T-helper 1 cell treated with Interleukin-12 subunit alpha and Interleukin-12 subunit beta and Interleukin-4 antibody, amounts not matched to agents 30 μg/mL and 1 μg/mL, for 36 hours (primary cell): ENCODE data around the gene IL1RAPL2.

Experiments
- H3K27ac Mint-ChIP-seq: one replicate; pipeline ENCODE4 v1.8.0; 2021; ENCODE audit warnings: mild to moderate bottlenecking, mixed read lengths
- H3K27me3 Mint-ChIP-seq: one replicate; pipeline ENCODE4 v1.8.0; 2021; ENCODE audit warnings: low read depth, mixed read lengths
- H3K36me3 Mint-ChIP-seq: one replicate; pipeline ENCODE4 v1.8.0; 2021; ENCODE audit warnings: low read depth, mixed read lengths
- H3K4me1 Mint-ChIP-seq: one replicate; pipeline ENCODE4 v1.8.0; 2021; ENCODE audit warnings: low read depth, mixed read lengths
- H3K4me3 Mint-ChIP-seq: one replicate; pipeline ENCODE4 v1.8.0; 2021; ENCODE audit warnings: mild to moderate bottlenecking, moderate library complexity, mixed read lengths
- H3K9me3 Mint-ChIP-seq: one replicate; pipeline ENCODE4 v1.8.0; 2021; ENCODE audit warnings: mixed read lengths

Gene IL1RAPL2

DNA sequence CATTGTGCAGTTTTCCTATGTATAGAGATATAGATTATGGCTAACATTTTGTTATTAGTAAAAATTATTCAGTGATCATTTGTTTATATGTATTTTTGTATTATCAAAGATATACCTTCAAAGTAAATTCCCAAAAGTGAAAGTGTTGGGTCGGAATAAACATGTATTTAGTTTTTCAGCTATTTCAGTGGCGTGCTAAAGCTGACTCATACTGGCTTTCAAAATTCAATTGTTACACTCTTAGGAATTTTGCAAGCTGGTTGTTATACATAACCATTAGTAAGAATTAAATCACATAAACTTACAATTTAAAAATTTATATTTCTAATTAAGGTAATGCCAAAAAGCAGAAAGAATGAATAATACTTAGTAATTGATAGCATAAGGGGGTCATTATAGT is 968.0 kb downstream of the IL1RAPL2 start:
- no peaks in the 10 kb centered on the region for H3K36me3 Mint-ChIP-seq
- H3K4me1 Mint-ChIP-seq = no peaks in the 10 kb centered on the region
- no peak overlapping the region for H3K27ac Mint-ChIP-seq
- H3K4me3 Mint-ChIP-seq = no peak overlapping the region
- peaks cover 5% of the 10 kb centered on the region for H3K9me3 Mint-ChIP-seq
- H3K27me3 Mint-ChIP-seq = no peaks in the 10 kb centered on the region

DNA sequence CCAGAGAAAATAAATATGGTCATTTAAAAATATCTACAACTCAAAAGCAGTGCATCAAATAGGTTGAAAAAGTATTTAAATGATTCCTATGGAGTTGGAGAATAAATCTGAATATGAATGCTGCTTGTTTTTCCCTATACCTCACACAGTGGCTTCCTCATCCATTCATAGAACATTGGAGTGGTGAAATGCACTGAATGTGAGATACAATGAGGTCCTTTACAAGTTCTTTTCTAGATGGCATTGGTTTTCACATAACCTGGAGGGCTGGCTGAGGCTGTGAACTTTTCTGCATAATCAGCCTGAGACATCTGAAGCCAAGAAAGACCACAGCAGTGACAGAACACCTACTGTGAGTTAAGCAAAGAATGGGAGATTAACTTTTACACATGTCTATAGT is 977.3 kb downstream of the IL1RAPL2 start:
- no peaks in the 10 kb centered on the region for H3K4me1 Mint-ChIP-seq
- no peaks in the 10 kb centered on the region for H3K36me3 Mint-ChIP-seq
- peaks cover 6% of the 10 kb centered on the region for H3K9me3 Mint-ChIP-seq
- H3K27me3 Mint-ChIP-seq = no peaks in the 10 kb centered on the region
- H3K27ac Mint-ChIP-seq = no peak overlapping the region
- no peak overlapping the region for H3K4me3 Mint-ChIP-seq

GRCh38 chrX:105550043-105550663 is 984.2 kb downstream of the IL1RAPL2 start:
- Mint-ChIP-seq H3K4me3 (no peak overlapping the region), H3K27ac (no peak overlapping the region), H3K4me1 (no peaks in the 10 kb centered on the region), H3K27me3 (no peaks in the 10 kb centered on the region), H3K36me3 (no peaks in the 10 kb centered on the region), H3K9me3 (no peaks in the 10 kb centered on the region)

GRCh38 chrX:105552395-105552794 is 986.4 kb downstream of the IL1RAPL2 start:
- Mint-ChIP-seq H3K27ac (no peak overlapping the region), H3K4me3 (no peak overlapping the region), H3K9me3 (no peaks in the 10 kb centered on the region), H3K36me3 (no peaks in the 10 kb centered on the region), H3K27me3 (no peaks in the 10 kb centered on the region), H3K4me1 (no peaks in the 10 kb centered on the region)

DNA sequence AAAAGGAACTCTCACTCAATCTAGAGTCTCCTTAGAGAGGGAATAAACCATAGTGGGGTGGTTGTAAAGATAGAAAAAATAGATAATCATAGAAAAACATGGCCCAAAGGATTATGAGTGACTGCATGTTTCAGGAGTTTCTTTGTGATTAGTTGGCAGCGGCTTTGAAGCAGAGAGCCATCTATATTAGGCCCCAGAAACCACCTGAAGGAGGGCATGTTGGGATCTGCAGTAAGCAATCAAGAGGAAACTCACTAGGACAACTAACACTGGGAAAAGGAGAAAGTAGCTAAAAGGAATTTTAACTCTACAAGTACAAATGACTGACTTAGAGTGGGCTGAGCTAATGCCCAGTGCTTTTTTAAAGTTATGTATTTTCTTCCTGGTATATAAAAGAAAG is 987.1 kb downstream of the IL1RAPL2 start:
- Mint-ChIP-seq H3K27me3 (no peaks in the 10 kb centered on the region), H3K36me3 (no peaks in the 10 kb centered on the region), H3K27ac (no peak overlapping the region), H3K4me1 (no peaks in the 10 kb centered on the region), H3K9me3 (no peaks in the 10 kb centered on the region), H3K4me3 (no peak overlapping the region)

- no peaks in the 10 kb centered on the region for H3K4me1 Mint-ChIP-seq
- H3K27ac Mint-ChIP-seq = no peak overlapping the region
- no peak overlapping the region for H3K4me3 Mint-ChIP-seq
- H3K9me3 Mint-ChIP-seq = no peaks in the 10 kb centered on the region
- no peaks in the 10 kb centered on the region for H3K36me3 Mint-ChIP-seq
- H3K27me3 Mint-ChIP-seq = no peaks in the 10 kb centered on the region
These were observed 998.5 kb downstream of the IL1RAPL2 start for GRCh38 chrX:105564501-105564900.

GRCh38 chrX:105565856-105566255 is 999.9 kb downstream of the IL1RAPL2 start:
- Mint-ChIP-seq H3K27ac (no peak overlapping the region), H3K27me3 (no peaks in the 10 kb centered on the region), H3K36me3 (no peaks in the 10 kb centered on the region), H3K9me3 (no peaks in the 10 kb centered on the region), H3K4me3 (no peak overlapping the region), H3K4me1 (no peaks in the 10 kb centered on the region)

DNA sequence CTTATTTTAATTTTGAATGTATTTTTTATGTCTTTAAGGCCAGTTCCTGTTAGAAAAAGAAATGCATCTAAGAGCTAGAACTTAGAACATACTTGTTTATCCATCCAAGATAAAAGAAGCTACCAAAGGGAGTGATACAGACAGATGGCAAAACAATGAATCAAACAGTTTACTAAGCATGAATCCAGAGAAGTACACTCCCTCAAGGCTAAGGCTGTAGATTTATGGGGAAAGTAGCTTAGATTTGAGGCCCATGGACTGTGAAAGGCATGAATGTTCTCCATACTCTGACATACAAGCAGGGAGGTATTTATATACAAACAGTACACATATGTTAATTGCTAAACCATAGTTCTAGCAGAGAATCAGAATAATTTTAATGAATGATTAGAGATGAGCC is 1001.1 kb downstream of the IL1RAPL2 start:
- H3K27ac Mint-ChIP-seq = no peak overlapping the region
- H3K9me3 Mint-ChIP-seq = no peaks in the 10 kb centered on the region
- H3K27me3 Mint-ChIP-seq = no peaks in the 10 kb centered on the region
- H3K4me1 Mint-ChIP-seq = no peaks in the 10 kb centered on the region
- no peak overlapping the region for H3K4me3 Mint-ChIP-seq
- H3K36me3 Mint-ChIP-seq = no peaks in the 10 kb centered on the region

GRCh38 chrX:105608745-105609144 is 1042.7 kb downstream of the IL1RAPL2 start:
- Mint-ChIP-seq H3K4me3 (no peak overlapping the region), H3K27me3 (no peaks in the 10 kb centered on the region), H3K36me3 (no peaks in the 10 kb centered on the region), H3K27ac (no peak overlapping the region), H3K4me1 (no peaks in the 10 kb centered on the region), H3K9me3 (no peaks in the 10 kb centered on the region)

- Mint-ChIP-seq H3K36me3 (no peaks in the 10 kb centered on the region), H3K4me1 (no peaks in the 10 kb centered on the region), H3K27me3 (no peaks in the 10 kb centered on the region), H3K4me3 (no peak overlapping the region), H3K9me3 (no peaks in the 10 kb centered on the region), H3K27ac (no peak overlapping the region)
These were observed 1043.5 kb downstream of the IL1RAPL2 start for GRCh38 chrX:105609530-105609929.

DNA sequence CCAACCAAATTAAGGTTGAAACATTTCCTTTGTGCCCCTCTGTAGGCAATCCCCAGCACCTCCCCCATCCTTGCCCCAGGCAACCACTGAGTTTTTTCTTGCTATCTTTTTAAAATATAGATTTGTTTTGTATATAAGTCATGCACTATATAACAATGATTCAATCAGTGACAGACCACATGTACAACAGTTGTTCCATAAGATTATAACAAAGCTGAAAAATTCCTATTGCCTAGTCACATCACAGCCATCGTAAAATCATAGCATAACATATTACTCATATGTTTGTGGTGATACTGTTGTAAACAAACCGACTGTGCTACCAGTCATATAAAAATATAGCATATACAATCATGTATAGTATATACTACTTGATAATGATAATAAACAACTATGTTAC is 1044.4 kb downstream of the IL1RAPL2 start:
- Mint-ChIP-seq H3K27me3 (no peaks in the 10 kb centered on the region), H3K36me3 (no peaks in the 10 kb centered on the region), H3K27ac (no peak overlapping the region), H3K4me1 (no peaks in the 10 kb centered on the region), H3K9me3 (no peaks in the 10 kb centered on the region), H3K4me3 (no peak overlapping the region)

GRCh38 chrX:105618393-105619101 is 1052.5 kb downstream of the IL1RAPL2 start:
- Mint-ChIP-seq H3K4me3 (no peak overlapping the region), H3K36me3 (no peaks in the 10 kb centered on the region), H3K27ac (no peak overlapping the region), H3K27me3 (no peaks in the 10 kb centered on the region), H3K9me3 (no peaks in the 10 kb centered on the region), H3K4me1 (no peaks in the 10 kb centered on the region)

DNA sequence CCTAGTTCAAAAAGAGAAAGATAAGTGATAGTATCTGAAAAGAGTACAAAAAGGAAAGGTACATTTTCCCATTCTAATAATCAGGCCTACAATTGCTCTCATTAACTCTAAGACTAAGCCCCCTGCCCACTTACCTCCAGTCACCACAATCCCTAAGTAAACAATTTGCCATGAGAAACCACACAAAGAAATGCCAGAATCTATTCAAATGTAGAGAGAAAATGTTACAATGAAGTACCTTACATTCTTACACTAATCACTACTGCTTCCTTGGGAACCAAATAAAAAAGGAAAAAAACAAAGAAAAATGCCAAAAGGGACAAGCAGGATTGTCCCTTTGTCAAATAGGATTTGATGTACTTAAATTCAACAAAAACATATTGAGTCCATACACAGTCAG is 1068.2 kb downstream of the IL1RAPL2 start:
- H3K9me3 Mint-ChIP-seq = peaks cover 4% of the 10 kb centered on the region
- no peak overlapping the region for H3K4me3 Mint-ChIP-seq
- no peaks in the 10 kb centered on the region for H3K36me3 Mint-ChIP-seq
- H3K27me3 Mint-ChIP-seq = no peaks in the 10 kb centered on the region
- no peak overlapping the region for H3K27ac Mint-ChIP-seq
- H3K4me1 Mint-ChIP-seq = no peaks in the 10 kb centered on the region

- H3K9me3 Mint-ChIP-seq = peaks cover 4% of the 10 kb centered on the region
- H3K27ac Mint-ChIP-seq = no peak overlapping the region
- H3K4me1 Mint-ChIP-seq = no peaks in the 10 kb centered on the region
- no peak overlapping the region for H3K4me3 Mint-ChIP-seq
- H3K36me3 Mint-ChIP-seq = no peaks in the 10 kb centered on the region
- no peaks in the 10 kb centered on the region for H3K27me3 Mint-ChIP-seq
These were observed 1069.8 kb downstream of the IL1RAPL2 start for GRCh38 chrX:105635794-105636193.

GRCh38 chrX:105636667-105637066 is 1070.7 kb downstream of the IL1RAPL2 start:
- no peaks in the 10 kb centered on the region for H3K36me3 Mint-ChIP-seq

More at GRCh38 chrX:105636667-105637066, 1070.7 kb downstream of the IL1RAPL2 start:
- no peaks in the 10 kb centered on the region for H3K4me1 Mint-ChIP-seq
- no peaks in the 10 kb centered on the region for H3K27me3 Mint-ChIP-seq
- H3K9me3 Mint-ChIP-seq = peaks cover 4% of the 10 kb centered on the region
- no peak overlapping the region for H3K4me3 Mint-ChIP-seq
- H3K27ac Mint-ChIP-seq = no peak overlapping the region
